ENCODE measurements around the gene GEMIN7. TPM values are rescaled to one million over a fixed set of nuclear protein-coding genes. Genes with fewer than 3 reads are reported as not detected.

Gene GEMIN7
- total RNA-seq, 1 donor from 2014 or later, result 15.9 TPM

- no peaks in the 10 kb centered on the region for H3K9me3 ChIP-seq (replicated peaks)
- H3K4me1 ChIP-seq, result peaks cover 95% of the 10 kb centered on the region
- intact Hi-C loops (cut with micrococcal nuclease), result no loop called here
- H3K27me3 ChIP-seq (ENCODE audit: low read depth), result no peaks in the 10 kb centered on the region
- H3K4me3 ChIP-seq, result no peak overlapping the region
- TF ChIP-seq CTCF (IDR thresholded peaks at IDR 0.05; ENCODE audit: borderline replicate concordance), result no peak
- peak overlapping the region; percentile 65 for H3K27ac ChIP-seq (replicated peaks)
- peak; percentile 29 for DNase-seq
- H3K36me3 ChIP-seq, result no peaks in the 10 kb centered on the region
Measured at GRCh38 chr19:45097776-45098520, 18.9 kb downstream of the GEMIN7 start.

GRCh38 chr19:45098521-45099466 is 19.7 kb downstream of the GEMIN7 start:
- peak overlapping the region; percentile 65 for H3K27ac ChIP-seq (replicated peaks)
- no peak overlapping the region for H3K4me3 ChIP-seq
- H3K36me3 ChIP-seq, result no peaks in the 10 kb centered on the region
- no peak for TF ChIP-seq CTCF (IDR thresholded peaks at IDR 0.05; ENCODE audit: borderline replicate concordance)
- no peaks in the 10 kb centered on the region for H3K27me3 ChIP-seq (ENCODE audit: low read depth)
- peaks cover 95% of the 10 kb centered on the region for H3K4me1 ChIP-seq
- H3K9me3 ChIP-seq (replicated peaks), result no peaks in the 10 kb centered on the region
- DNase-seq, result peak; percentile 45
- intact Hi-C loops (cut with micrococcal nuclease), result no loop called here

GRCh38 chr19:45099467-45100191 is 20.6 kb downstream of the GEMIN7 start:
- H3K4me3 ChIP-seq, result no peak overlapping the region
- peaks cover 95% of the 10 kb centered on the region for H3K4me1 ChIP-seq
- no peak for DNase-seq
- H3K27me3 ChIP-seq (ENCODE audit: low read depth), result no peaks in the 10 kb centered on the region
- no peak for TF ChIP-seq CTCF (IDR thresholded peaks at IDR 0.05; ENCODE audit: borderline replicate concordance)
- intact Hi-C loops (cut with micrococcal nuclease), result no loop called here
- H3K27ac ChIP-seq (replicated peaks), result peak overlapping the region; percentile 65
- no peaks in the 10 kb centered on the region for H3K9me3 ChIP-seq (replicated peaks)
- no peaks in the 10 kb centered on the region for H3K36me3 ChIP-seq

- H3K9me3 ChIP-seq (replicated peaks), result no peaks in the 10 kb centered on the region
- H3K4me1 ChIP-seq, result peaks cover 95% of the 10 kb centered on the region
- no peaks in the 10 kb centered on the region for H3K36me3 ChIP-seq
- H3K4me3 ChIP-seq, result no peak overlapping the region
- no peak for DNase-seq
- intact Hi-C loops (cut with micrococcal nuclease), result no loop called here
- H3K27ac ChIP-seq (replicated peaks), result no peak overlapping the region
- TF ChIP-seq CTCF (IDR thresholded peaks at IDR 0.05; ENCODE audit: borderline replicate concordance), result no peak
- H3K27me3 ChIP-seq (ENCODE audit: low read depth), result no peaks in the 10 kb centered on the region
Measured at GRCh38 chr19:45100201-45100600, 21.1 kb downstream of the GEMIN7 start.

GRCh38 chr19:45100846-45101252 is 21.8 kb downstream of the GEMIN7 start:
- no peaks in the 10 kb centered on the region for H3K9me3 ChIP-seq (replicated peaks)
- DNase-seq, result no peak
- H3K27ac ChIP-seq (replicated peaks), result no peak overlapping the region
- H3K27me3 ChIP-seq (ENCODE audit: low read depth), result no peaks in the 10 kb centered on the region
- peaks cover 92% of the 10 kb centered on the region for H3K4me1 ChIP-seq
- H3K36me3 ChIP-seq, result no peaks in the 10 kb centered on the region
- no peak for TF ChIP-seq CTCF (IDR thresholded peaks at IDR 0.05; ENCODE audit: borderline replicate concordance)
- intact Hi-C loops (cut with micrococcal nuclease), result no loop called here
- no peak overlapping the region for H3K4me3 ChIP-seq

All from left ventricle myocardium inferior (tissue), 1 donor.